Aortic smooth muscle cell (primary cell): ENCODE results near the gene LIPF. TPM values are rescaled to one million over a fixed set of nuclear protein-coding genes. Genes with fewer than 3 reads are reported as not detected.

Experiments
- total RNA-seq: library from RNA; depleted of rRNA; stranded (reverse); fragments of >200 nt; gene quantifications from 2 replicates; pipeline ENCODE4 v1.2.3, GENCODE V29; 2014

LIPF gene
- not detected in 2 replicates for total RNA-seq

GRCh38 chr10:88664142-88664541 is at the start of gene LIPF:
Gene LIPF, plus strand, starts transcription at chr10:88664442. Its CDS starts 2,856 bp downstream, at chr10:88667298.

GRCh38 chr10:88705958-88706357 is 41.7 kb downstream of the LIPF start, which contains the start of gene LIPK:
Gene LIPK, plus strand, starts transcription at chr10:88706249. Its CDS starts 18,295 bp downstream, at chr10:88724544.

Other genes with a start within 250 kb of the LIPF start
- gene RNLS, start 81.1 kb upstream of the LIPF start, total RNA-seq = 10.4 and 11.6 TPM in 2 replicates
- under 0.01 TPM in 1 of 2 replicates, not detected in the other for gene LIPJ, start 77.7 kb upstream of the LIPF start, total RNA-seq
- not detected in 2 replicates for gene LIPK, start 41.8 kb downstream of the LIPF start, total RNA-seq
- gene LIPN, start 95.6 kb downstream of the LIPF start, total RNA-seq = not detected in 2 replicates
- gene LIPM, start 138.3 kb downstream of the LIPF start, total RNA-seq = 0.13 TPM in 1 of 2 replicates, not detected in the other
- gene ANKRD22, start 187.4 kb downstream of the LIPF start, total RNA-seq = 0.06 and 0.13 TPM in 2 replicates
- gene STAMBPL1, start 215.8 kb downstream of the LIPF start, total RNA-seq = 22.2 and 64.6 TPM in 2 replicates